GM15510 (cell line): Measurements from ENCODE around the gene MAP2K5.

Experiments used
- POLR2A ChIP-seq: IDR thresholded peaks from 3 replicates; pipeline ENCODE4 v1.6.1; 2011; ENCODE audit warnings: borderline replicate concordance; ENCODE audit not compliant: insufficient read length; ENCODE audit errors: extremely low read depth

MAP2K5 gene

DNA sequence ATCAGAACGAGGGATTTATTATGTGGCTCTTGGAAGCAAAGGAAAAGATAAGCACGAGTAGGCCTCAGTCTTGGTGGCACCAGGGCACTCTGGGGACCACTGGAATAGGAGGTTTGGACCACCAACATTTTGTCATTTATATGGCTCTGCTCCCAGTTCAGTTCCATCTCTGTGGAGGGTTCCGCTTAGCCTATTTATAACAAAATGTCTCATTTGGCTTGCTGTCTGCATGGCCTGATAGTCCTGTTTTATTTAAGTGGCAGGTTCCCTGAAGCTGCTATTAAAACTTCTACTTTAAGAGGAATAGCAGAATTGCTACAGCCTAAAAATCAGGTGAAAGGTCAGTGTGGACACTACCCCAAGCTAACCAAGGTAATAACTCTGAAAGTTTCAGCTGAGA is 27.2 kb downstream of the MAP2K5 start:
- TF ChIP-seq POLR2A: no peak

GRCh38 chr15:67570875-67571647 is 28.6 kb downstream of the MAP2K5 start:
- no peak for TF ChIP-seq POLR2A

- no peak for TF ChIP-seq POLR2A
Observed at GRCh38 chr15:67571648-67572415, 29.3 kb downstream of the MAP2K5 start.

DNA sequence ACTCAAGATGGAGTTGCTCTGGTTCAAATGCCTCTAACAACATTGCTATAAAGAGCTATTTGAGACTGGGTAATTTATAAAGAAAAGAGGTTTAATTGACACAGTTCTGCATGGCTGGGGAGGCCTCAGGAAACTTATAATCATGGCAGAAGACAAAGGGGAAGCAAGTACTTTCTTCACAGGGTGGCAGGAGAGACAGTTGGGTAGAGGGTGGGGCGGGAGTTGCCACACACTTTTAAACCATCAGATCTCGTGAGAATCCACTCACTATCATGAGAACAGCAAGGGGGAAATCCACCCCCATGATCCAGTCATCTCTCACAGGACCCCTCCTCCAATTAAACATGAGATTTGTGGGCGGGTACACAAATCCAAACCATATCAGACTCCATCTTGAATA is 30.7 kb downstream of the MAP2K5 start:
- TF ChIP-seq POLR2A: no peak

- TF ChIP-seq POLR2A: no peak
Observed at GRCh38 chr15:67575039-67575502, 32.6 kb downstream of the MAP2K5 start.

DNA sequence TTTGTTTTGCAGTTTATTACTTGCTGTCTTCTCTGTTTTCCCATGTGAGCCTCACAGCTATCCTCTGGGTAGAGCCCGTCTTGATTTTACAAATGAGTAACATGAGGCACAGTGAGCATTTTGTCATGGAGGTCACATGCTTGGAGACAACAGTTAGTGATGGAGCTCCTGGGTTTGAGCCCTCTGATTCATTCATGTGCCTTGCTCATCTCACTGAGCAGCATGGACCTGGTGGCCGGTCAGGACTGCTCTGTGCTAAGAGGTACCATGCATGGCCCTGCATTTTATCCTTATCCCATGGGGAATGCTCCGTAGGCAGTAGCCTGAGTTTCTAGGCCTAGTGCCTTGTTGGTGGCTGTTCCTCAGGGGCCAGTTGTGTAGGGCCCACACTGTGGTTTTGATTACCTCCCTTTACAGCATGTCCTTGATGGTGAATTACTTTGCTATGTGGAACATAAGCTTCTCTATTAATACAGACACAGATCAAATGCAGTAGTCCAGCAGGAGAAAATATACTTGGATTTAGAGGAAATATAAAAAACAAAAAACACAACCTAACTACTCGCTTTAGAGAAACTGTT is 35.6 kb downstream of the MAP2K5 start:
- TF ChIP-seq POLR2A: no peak

DNA sequence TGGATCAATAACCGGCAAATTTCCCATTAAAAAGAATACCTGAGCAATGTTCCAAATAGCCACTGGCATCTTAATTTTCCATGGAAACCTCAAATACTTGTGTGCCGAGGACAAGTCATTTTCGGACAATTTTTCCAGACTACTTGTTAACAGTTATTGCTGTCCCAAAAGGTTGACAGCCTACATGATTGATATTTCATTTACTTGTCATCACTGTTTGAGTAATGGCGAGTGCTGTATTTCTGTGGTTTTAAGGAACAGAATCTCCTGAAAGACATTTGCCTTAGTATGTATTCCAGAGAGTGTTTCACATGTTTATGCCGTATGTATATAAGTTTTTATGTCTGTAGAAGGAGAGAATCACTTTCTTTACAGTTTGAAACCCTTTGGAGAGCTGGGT is 36.7 kb downstream of the MAP2K5 start:
- TF ChIP-seq POLR2A: no peak

- TF ChIP-seq POLR2A: no peak
Observed at GRCh38 chr15:67579967-67580366, 37.5 kb downstream of the MAP2K5 start.

DNA sequence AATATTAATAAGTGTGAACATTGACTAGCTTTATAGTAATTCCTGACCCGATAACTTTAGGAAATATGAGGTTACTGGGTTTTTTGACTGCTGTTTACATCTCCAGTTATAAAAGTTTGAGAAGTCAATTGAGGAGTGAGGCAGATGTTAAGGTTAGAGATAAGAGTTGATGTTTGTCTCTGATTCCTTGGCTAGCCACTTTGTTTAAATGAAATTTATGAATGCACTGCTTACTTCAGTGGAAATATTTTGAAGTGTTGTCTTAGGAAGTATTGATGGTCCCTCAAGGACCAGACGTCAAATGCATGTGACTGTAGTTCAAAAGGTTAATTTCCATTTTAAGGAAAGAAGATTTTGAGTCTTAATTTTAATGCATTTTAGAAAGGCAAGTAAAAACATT is 41.7 kb downstream of the MAP2K5 start:
- TF ChIP-seq POLR2A: no peak

GRCh38 chr15:67585681-67586080 is 43.2 kb downstream of the MAP2K5 start:
- TF ChIP-seq POLR2A: no peak

DNA sequence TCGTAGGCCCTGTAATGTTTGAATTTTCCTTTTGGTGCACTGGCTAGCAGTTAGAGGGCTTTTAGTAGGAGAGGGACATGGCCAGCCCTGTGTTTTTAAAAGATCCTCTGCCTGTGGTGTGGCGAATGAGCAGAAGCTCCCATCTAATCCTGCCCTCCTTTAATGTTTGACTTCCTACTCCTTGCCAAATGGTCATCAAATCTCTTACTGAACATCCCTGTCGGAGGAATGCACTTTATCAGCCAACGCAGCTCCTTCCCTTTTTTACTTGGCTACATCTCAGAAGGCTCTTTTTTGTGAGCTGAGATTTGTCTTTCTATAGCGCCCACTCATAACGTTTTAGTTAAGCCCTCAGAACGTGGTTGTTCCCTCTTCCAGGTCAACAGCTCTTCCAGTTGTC is 44.8 kb downstream of the MAP2K5 start:
- TF ChIP-seq POLR2A: no peak

- TF ChIP-seq POLR2A: no peak
Observed at GRCh38 chr15:67587754-67588153, 45.3 kb downstream of the MAP2K5 start.

GRCh38 chr15:67590191-67590590 is 47.7 kb downstream of the MAP2K5 start:
- TF ChIP-seq POLR2A: no peak

GRCh38 chr15:67592245-67592644 is 49.7 kb downstream of the MAP2K5 start:
- TF ChIP-seq POLR2A: no peak

DNA sequence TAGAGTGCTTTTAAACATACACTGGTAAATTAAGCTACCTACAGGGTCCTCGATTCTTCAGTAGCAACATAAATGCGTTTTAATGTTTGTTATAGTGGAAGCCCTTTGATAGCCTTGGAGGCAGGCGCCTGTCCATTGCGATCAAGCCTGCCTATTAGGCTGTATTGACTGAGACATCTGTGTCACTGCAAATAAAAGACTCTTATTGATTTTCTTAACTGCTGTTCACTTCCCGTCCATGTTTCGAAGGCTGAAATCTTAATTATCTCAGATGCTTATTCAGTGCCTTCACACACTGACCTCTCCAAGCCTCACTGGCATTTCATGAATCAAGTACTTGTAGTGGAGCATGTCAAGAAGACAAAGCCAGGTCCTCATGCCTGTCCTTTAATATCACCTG is 51.1 kb downstream of the MAP2K5 start:
- TF ChIP-seq POLR2A: no peak

GRCh38 chr15:67594770-67595169 is 52.3 kb downstream of the MAP2K5 start:
- no peak for TF ChIP-seq POLR2A

GRCh38 chr15:67595572-67595971 is 53.1 kb downstream of the MAP2K5 start:
- no peak for TF ChIP-seq POLR2A

GRCh38 chr15:67601073-67601472 is 58.6 kb downstream of the MAP2K5 start:
- TF ChIP-seq POLR2A: no peak
